ENCODE data around the gene LTB4R2. TPM values are rescaled to one million over a fixed set of nuclear protein-coding genes. Genes with fewer than 3 reads are reported as not detected.

The LTB4R2 gene
- total RNA-seq, 6 donors from 2014 or later, result 6.2 to 49.2 (median 10.9) TPM

DNA sequence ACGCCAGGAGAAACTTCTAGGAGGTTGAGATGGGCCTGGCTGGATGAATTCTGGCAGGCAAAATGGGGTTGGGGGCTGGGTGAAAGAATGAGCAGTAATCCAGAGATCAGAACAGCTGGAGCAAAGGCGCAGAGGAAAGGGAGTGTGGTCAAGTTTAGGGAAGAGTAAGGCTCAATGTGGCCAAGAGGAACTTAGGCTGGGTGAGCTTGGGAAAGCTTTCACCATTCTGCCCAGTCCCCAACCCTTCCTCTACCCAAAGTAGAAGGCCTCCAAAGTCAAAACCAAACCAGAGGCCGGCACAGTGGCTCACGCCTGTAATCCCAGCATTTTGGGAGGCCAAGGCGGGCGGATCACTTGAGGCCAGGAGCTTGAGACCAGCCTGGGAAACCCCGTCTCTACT lies 28.3 kb upstream of the LTB4R2 start:
- H3K27me3 ChIP-seq, result no peaks in the 10 kb centered on the region
- peak overlapping the region in 1 of 4 donors; percentile 30 for H3K27ac ChIP-seq
- H3K4me3 ChIP-seq, result no peak overlapping the region
- WGBS, 2 donors, result 88 to 90% methylated on average over 7 of the region's 7 CpGs
- ATAC-seq (ENCODE audit: low FRiP score in 2 of 2) (peak in 1 of 2 donors; percentile 51), DNase-seq (no peak)
- H3K4me1 ChIP-seq, result peaks cover 8 to 27% (median 16%) of the 10 kb centered on the region in 4 donors
- H3K9me3 ChIP-seq, result no peaks in the 10 kb centered on the region
- no peak for TF ChIP-seq CTCF (IDR thresholded peaks at IDR 0.05)
- TF ChIP-seq EP300 (IDR thresholded peaks at IDR 0.05), result no peak
- TF ChIP-seq POLR2AphosphoS5 (IDR thresholded peaks at IDR 0.05), result no peak
- no peak for TF ChIP-seq POLR2A (IDR thresholded peaks at IDR 0.05)
- H3K36me3 ChIP-seq, result no peaks in the 10 kb centered on the region

DNA sequence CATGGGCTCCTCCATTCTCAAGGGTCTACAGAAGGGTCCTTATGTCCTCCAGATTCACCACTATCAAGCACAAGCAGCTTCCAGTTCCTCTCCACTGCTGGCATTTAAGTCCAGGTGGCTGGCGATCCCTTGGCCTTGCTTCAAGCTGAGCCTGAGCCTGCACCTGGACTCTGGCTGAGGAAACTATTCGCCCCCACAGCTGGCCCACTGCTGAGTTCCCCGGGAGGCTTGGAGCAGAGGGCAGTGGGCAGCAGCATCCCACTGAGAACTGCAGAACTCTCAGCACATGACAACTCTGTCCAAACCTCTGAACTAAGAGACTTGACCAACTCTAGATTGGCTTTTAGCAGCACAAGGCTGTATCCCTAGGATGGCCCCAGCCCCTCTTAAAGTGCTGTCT lies 27.2 kb upstream of the LTB4R2 start:
- H3K27me3 ChIP-seq, result no peaks in the 10 kb centered on the region
- WGBS, 2 donors, result 86 to 87% methylated on average over 2 to 3 of the region's 3 CpGs
- peaks cover 8 to 27% (median 10%) of the 10 kb centered on the region in 4 donors for H3K4me1 ChIP-seq
- H3K9me3 ChIP-seq, result no peaks in the 10 kb centered on the region
- H3K36me3 ChIP-seq, result no peaks in the 10 kb centered on the region
- DNase-seq, result no peak
- ATAC-seq (ENCODE audit: low FRiP score in 2 of 2), result no peak
- no peak overlapping the region for H3K4me3 ChIP-seq
- no peak overlapping the region for H3K27ac ChIP-seq
- TF ChIP-seq EP300 (IDR thresholded peaks at IDR 0.05) (no peak), CTCF (IDR thresholded peaks at IDR 0.05) (no peak), POLR2A (IDR thresholded peaks at IDR 0.05) (no peak), POLR2AphosphoS5 (IDR thresholded peaks at IDR 0.05) (no peak)

GRCh38 chr14:24283796-24284460 lies 26.0 kb upstream of the LTB4R2 start:
- WGBS, 2 donors, result 86 to 90% methylated on average over 5 of the region's 5 CpGs
- Histone ChIP-seq H3K36me3 (no peaks in the 10 kb centered on the region), H3K27ac (no peak overlapping the region), H3K27me3 (no peaks in the 10 kb centered on the region), H3K4me3 (no peak overlapping the region), H3K9me3 (no peaks in the 10 kb centered on the region), H3K4me1 (peaks cover 3 to 18% (median 7%) of the 10 kb centered on the region in 4 donors)
- DNase-seq (no peak), ATAC-seq (ENCODE audit: low FRiP score in 2 of 2) (no peak)
- no peak for TF ChIP-seq POLR2A (IDR thresholded peaks at IDR 0.05)
- TF ChIP-seq POLR2AphosphoS5 (IDR thresholded peaks at IDR 0.05), result no peak
- no peak for TF ChIP-seq CTCF (IDR thresholded peaks at IDR 0.05)
- no peak for TF ChIP-seq EP300 (IDR thresholded peaks at IDR 0.05)

DNA sequence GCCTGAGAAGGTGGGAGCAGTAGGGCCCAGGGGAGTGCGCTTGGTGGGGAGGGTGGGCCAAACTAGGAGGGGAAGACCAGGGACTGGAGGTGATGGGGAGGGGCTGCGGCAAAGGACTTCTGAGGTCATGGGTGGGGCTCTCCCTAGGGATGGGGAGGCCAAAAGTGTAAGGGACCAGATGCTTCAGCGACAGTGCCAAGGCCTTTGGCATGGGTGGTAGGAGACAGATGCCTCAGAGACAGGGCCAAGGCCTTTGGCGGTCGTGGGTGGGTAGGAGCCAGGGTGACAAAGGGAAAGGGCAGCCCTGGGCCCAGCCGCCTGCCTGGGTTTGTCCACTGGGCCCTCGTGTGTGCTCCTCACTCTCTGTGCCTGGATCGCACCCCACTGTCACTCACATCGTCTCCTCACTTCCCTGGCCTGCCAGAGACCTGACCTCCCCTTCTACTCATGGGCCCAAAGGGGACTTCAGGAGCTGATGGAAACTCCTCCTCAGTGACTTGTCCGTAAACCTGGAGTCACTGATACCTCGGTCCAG lies 25.4 kb upstream of the LTB4R2 start:
- Histone ChIP-seq H3K9me3 (no peaks in the 10 kb centered on the region), H3K27ac (no peak overlapping the region), H3K4me3 (no peak overlapping the region), H3K36me3 (peaks cover 0 to 4% (median 3%) of the 10 kb centered on the region in 4 donors), H3K4me1 (peaks cover 0 to 12% (median 5%) of the 10 kb centered on the region in 4 donors), H3K27me3 (no peaks in the 10 kb centered on the region)
- TF ChIP-seq POLR2AphosphoS5 (IDR thresholded peaks at IDR 0.05), result no peak
- TF ChIP-seq CTCF (IDR thresholded peaks at IDR 0.05), result no peak
- TF ChIP-seq EP300 (IDR thresholded peaks at IDR 0.05), result no peak
- TF ChIP-seq POLR2A (IDR thresholded peaks at IDR 0.05), result no peak
- ATAC-seq (ENCODE audit: low FRiP score in 2 of 2) (no peak), DNase-seq (no peak)
- 75 to 87% methylated on average over 11 of the region's 11 CpGs for WGBS, 2 donors
